HepG2 (cell line): Measurements from ENCODE around the gene LUC7L. TPM values are rescaled to one million over a fixed set of nuclear protein-coding genes. Genes with fewer than 3 reads are reported as not detected.

Experiments
- ATAC-seq: fragments of 200-7000 bp; cut with Tn5 transposase; 3 replicates; pipeline ENCODE4 v1.9.1; 2020; ENCODE audit warnings: mild to moderate bottlenecking, moderate library complexity
- BruUV-seq: library from RNA; stranded (reverse); fragments of 400-500 nt; replicated peaks from 2 replicates; lab custom pipeline; 2021; lab: Mats Ljungman, UMichigan
- CTCF ChIA-PET: fragments of 300-600 bp; formaldehyde crosslinking; extraction: SDS; loops from one replicate; lab custom pipeline; 2021; ENCODE audit warnings: low total read pairs, inconsistent platforms, low intra/inter-chr PET ratio; lab: Yijun Ruan, JAX
- POLR2A ChIA-PET: fragments of 350-600 bp; sonication (Branson Sonifier 250); formaldehyde crosslinking; loops from one replicate; lab custom pipeline; 2020; ENCODE audit warnings: antibody characterized with exemption, inconsistent platforms; lab: Yijun Ruan, JAX
- DNase-seq: peaks from one replicate; pipeline ENCODE4 v3.0.0-alpha.2; 2015; ENCODE audit warnings: low spot score
- FAIRE-seq: peaks from 3 replicates; lab custom pipeline; 2011; peaks lifted over from hg19 to GRCh38; lab: Jason Lieb, UNC
- H2AFZ ChIP-seq: one replicate; pipeline ENCODE4 v1.6.1; 2011; ENCODE audit warnings: low read length, inconsistent platforms
- H3K27ac ChIP-seq: fragments of 300-600 bp; 3 replicates; pipeline ENCODE4 v1.8.0; 2011; ENCODE audit warnings: mixed run types, mild to moderate bottlenecking, mixed read lengths, low read length, inconsistent platforms; ENCODE audit not compliant: insufficient read depth; ENCODE audit errors: extremely low read length
- H3K27me3 ChIP-seq, 2 experiments: fragments of 200-600 bp in 1 of 2; 2 replicates in 1 of 2; 3 replicates in 1 of 2; pipeline versions ENCODE4 v1.6.0 to v1.8.0; 2011; ENCODE audit warnings: low read length in 2 of 2, mild to moderate bottlenecking in 2 of 2, moderate library complexity in 2 of 2, inconsistent platforms in 1 of 2; ENCODE audit not compliant: insufficient read depth in 2 of 2, control insufficient read depth in 1 of 2
- H3K36me3 ChIP-seq, 2 experiments: fragments of 200-600 bp in 1 of 2; replicated peaks in 1 of 2; 2 replicates in 1 of 2; 3 replicates in 1 of 2; pipeline versions ENCODE4 v1.5.1 to v1.8.0; 2011; ENCODE audit warnings: low read length in 2 of 2, inconsistent platforms in 1 of 2; ENCODE audit not compliant: insufficient read depth in 2 of 2, control insufficient read depth in 1 of 2
- H3K4me1 ChIP-seq: 2 replicates; pipeline ENCODE4 v1.5.1; 2012; ENCODE audit warnings: low read length, inconsistent platforms; ENCODE audit not compliant: insufficient read depth
- H3K4me2 ChIP-seq: 2 replicates; pipeline ENCODE4 v1.6.0; 2011; ENCODE audit warnings: low read depth, low read length, inconsistent platforms
- H3K4me3 ChIP-seq, 3 experiments: fragments of 200-600 bp in 1 of 3; sonication (generic), shearing (Covaris generic) in 1 of 3; replicated peaks in 1 of 3; 2 replicates each; pipeline ENCODE4 v1.5.1; 2011 to 2016; ENCODE audit warnings: low read length in 3 of 3, inconsistent platforms in 2 of 3, low read depth in 2 of 3, mild to moderate bottlenecking in 2 of 3, control low read depth in 1 of 3, mixed read lengths in 1 of 3; ENCODE audit not compliant: insufficient read depth in 1 of 3
- H3K79me2 ChIP-seq: one replicate; pipeline ENCODE4 v1.6.1; 2011; ENCODE audit warnings: low read length, inconsistent platforms; ENCODE audit not compliant: insufficient read depth
- H3K9ac ChIP-seq: 2 replicates; pipeline ENCODE4 v1.6.0; 2011; ENCODE audit warnings: mild to moderate bottlenecking, low read depth, low read length, inconsistent platforms; ENCODE audit not compliant: insufficient read depth
- H3K9me3 ChIP-seq: 2 replicates; pipeline ENCODE4 v1.5.1; 2012; ENCODE audit warnings: mild to moderate bottlenecking, low read length
- H4K20me1 ChIP-seq: 2 replicates; pipeline ENCODE4 v1.6.0; 2011; ENCODE audit warnings: inconsistent platforms, mild to moderate bottlenecking, low read length, moderate library complexity; ENCODE audit not compliant: insufficient read depth
- ARID2 ChIP-seq: sonication (generic); formaldehyde crosslinking; IDR thresholded peaks from 2 replicates; pipeline ENCODE4 v1.8.1; 2022; ENCODE audit warnings: mild to moderate bottlenecking, missing genetic modification reagents, borderline replicate concordance
- DBP ChIP-seq: sonication (generic); formaldehyde crosslinking; IDR thresholded peaks from 2 replicates; pipeline ENCODE4 v1.4.0; 2020; ENCODE audit warnings: missing genetic modification reagents; ENCODE audit errors: not compliant biosample characterization
- ELF4 ChIP-seq: sonication (generic); formaldehyde crosslinking; IDR thresholded peaks from 2 replicates; pipeline ENCODE4 v1.5.0; 2020; ENCODE audit warnings: missing genetic modification reagents, mild to moderate bottlenecking, moderate library complexity, borderline replicate concordance
- KLF13 ChIP-seq: sonication (generic); formaldehyde crosslinking; IDR thresholded peaks from 2 replicates; pipeline ENCODE4 v1.4.0; 2020; ENCODE audit warnings: mild to moderate bottlenecking, missing genetic modification reagents
- SNAPC4 ChIP-seq: sonication (generic); formaldehyde crosslinking; IDR thresholded peaks from 2 replicates; pipeline ENCODE4 v1.4.0; 2020; ENCODE audit warnings: mild to moderate bottlenecking, missing genetic modification reagents
- ZFP1 ChIP-seq: IDR thresholded peaks from 2 replicates; pipeline ENCODE4 v1.6.1; 2016
- ZNF335 ChIP-seq: sonication (generic); formaldehyde crosslinking; IDR thresholded peaks from 2 replicates; pipeline ENCODE4 v1.4.0; 2020; ENCODE audit warnings: missing genetic modification reagents
- ZNF441 ChIP-seq: sonication (generic); formaldehyde crosslinking; IDR thresholded peaks from 2 replicates; pipeline ENCODE4 v1.7.0; 2021; ENCODE audit warnings: missing genetic modification reagents, borderline replicate concordance
- ZNF530 ChIP-seq: sonication (generic); formaldehyde crosslinking; IDR thresholded peaks from 2 replicates; pipeline ENCODE4 v1.5.0; 2020; ENCODE audit warnings: low read depth, mild to moderate bottlenecking, missing genetic modification reagents
- ZNF747 ChIP-seq: sonication (generic); formaldehyde crosslinking; IDR thresholded peaks from 2 replicates; pipeline ENCODE4 v1.8.1; 2023; ENCODE audit warnings: missing genetic modification reagents, mild to moderate bottlenecking, borderline replicate concordance
- WGBS: methylation state at CpG from one replicate; pipeline ENCODE4 v1.1.6; 2017; ENCODE audit warnings: low lambda C conversion rate; 5-methylcytosine and 5-hydroxymethylcytosine counted together
- in situ Hi-C: cut with HindIII; loops from 2 replicates; pipeline ENCODE4 v1.10.0; 2017; ENCODE audit warnings: low pct_unique_long_range_greater_than_20kb; ENCODE audit not compliant: extremely low pct_ligation_motif_present
- intact Hi-C: fragments of 100-400 bp; cut with micrococcal nuclease; formaldehyde crosslinking; loops from one replicate; pipeline ENCODE4 v1.10.0; 2022; ENCODE audit not compliant: unreplicated experiment
- polyA plus RNA-seq, 8 experiments: library from polyadenylated mRNA; depleted of rRNA in 3 of 8; stranded (reverse) in 7 of 8; unstranded in 1 of 8; fragments of >200 nt; fragmentation: Illumina TruSeq in 4 of 8; extraction: Trizol in 4 of 8; gene quantifications; 2 replicates each; pipeline versions ENCODE4 v1.2.1 to v1.2.3, GENCODE V29; 2011 to 2016; ENCODE audit warnings: low read depth in 4 of 8, missing spikeins in 1 of 8, mixed read lengths in 1 of 8; ENCODE audit not compliant: insufficient read depth in 1 of 8
- total RNA-seq, 5 experiments: library from RNA; depleted of rRNA; stranded (reverse); fragments of >200 nt; fragmentation: Illumina TruSeq; extraction: Trizol; gene quantifications; 2 replicates each; pipeline ENCODE4 v1.2.3, GENCODE V29; 2016; ENCODE audit warnings: low read depth in 1 of 5
- TF ChIP-seq, protein P1 (sequence below): sonication (generic); formaldehyde crosslinking; IDR thresholded peaks from 2 replicates; pipeline ENCODE4 v1.5.1; 2020; ENCODE audit warnings: missing genetic modification reagents, mild to moderate bottlenecking, borderline replicate concordance
- TF ChIP-seq, protein P2 (sequence below): IDR thresholded peaks from 2 replicates; pipeline ENCODE4 v1.6.1; 2016; ENCODE audit warnings: missing biosample characterization, missing genetic modification reagents, low read depth

LUC7L gene
- total and polyA plus RNA-seq, 2 of the 13 experiments (the other 11 are each of a cell fraction or from before 2014, with no cell fraction given), result 48.7 to 56.9 TPM

- TF ChIP-seq, protein P1, sequence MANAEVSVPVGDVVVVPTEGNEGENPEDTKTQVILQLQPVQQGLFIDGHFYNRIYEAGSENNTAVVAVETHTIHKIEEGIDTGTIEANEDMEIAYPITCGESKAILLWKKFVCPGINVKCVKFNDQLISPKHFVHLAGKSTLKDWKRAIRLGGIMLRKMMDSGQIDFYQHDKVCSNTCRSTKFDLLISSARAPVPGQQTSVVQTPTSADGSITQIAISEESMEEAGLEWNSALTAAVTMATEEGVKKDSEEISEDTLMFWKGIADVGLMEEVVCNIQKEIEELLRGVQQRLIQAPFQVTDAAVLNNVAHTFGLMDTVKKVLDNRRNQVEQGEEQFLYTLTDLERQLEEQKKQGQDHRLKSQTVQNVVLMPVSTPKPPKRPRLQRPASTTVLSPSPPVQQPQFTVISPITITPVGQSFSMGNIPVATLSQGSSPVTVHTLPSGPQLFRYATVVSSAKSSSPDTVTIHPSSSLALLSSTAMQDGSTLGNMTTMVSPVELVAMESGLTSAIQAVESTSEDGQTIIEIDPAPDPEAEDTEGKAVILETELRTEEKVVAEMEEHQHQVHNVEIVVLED, result no peak
Measured at GRCh38 chr16:253833-254232, 24.6 kb upstream of the LUC7L start (continued).

DNA sequence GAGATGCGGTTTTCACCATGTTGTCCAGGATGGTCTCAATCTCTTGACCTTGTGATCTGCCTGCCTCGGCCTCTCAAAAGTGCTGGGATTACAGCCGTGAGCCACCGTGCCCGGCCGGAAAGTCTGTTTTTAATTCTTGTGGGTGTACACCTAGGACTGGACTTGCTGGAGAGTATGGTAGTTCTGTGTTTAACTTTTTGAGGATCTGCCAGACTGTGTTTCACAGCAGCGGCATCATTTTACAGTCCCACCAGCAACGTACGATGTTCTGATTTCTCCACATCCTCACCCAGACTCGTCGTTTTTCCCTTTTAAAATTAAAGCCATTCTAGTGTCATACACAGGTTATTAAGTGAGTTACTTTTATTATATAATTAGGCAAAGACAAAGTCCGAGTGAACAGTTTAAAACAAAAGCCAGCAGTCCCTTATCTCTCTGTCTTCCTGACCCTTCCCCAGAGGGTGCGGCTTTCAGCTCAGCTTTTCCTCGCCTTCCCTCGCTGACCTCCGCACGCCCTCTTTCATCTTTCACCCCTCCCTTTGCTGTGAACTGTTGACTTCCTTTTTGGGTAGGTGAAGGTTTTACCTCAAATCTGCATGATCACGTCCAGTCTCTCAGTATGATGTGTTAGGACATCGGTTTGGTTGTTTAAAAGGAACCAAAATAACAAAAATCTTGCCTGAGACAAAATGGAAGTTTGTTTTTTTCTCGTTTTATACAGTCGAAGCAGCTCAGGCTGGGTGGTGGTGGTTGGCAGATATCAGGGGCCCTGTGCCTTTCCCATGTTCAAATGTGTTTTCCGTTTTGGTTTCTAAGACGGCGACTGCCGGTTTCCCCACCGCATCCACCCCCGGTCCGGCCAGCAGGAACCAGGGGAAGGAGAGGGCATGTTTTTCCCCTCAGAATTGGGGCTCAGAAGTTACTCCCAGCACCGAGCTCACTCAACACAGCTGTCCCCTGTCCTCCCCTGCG is 23.4 kb upstream of the LUC7L start:
- in situ Hi-C loops, result no loop called here
- no peak overlapping the region for H3K4me2 ChIP-seq
- POLR2A ChIA-PET, result no interaction called here
- no peak for TF ChIP-seq DBP
- no peak for TF ChIP-seq KLF13 (CRISPR knock-in tag)
- TF ChIP-seq ZNF530 (CRISPR knock-in tag), result no peak
- no peak for TF ChIP-seq ZNF441 (CRISPR knock-in tag)
- no peak for TF ChIP-seq ZNF747 (CRISPR knock-in tag)
- TF ChIP-seq ELF4 (CRISPR knock-in tag), result no peak
- TF ChIP-seq ZFP1 (CRISPR knock-in tag), result no peak
- no peak for TF ChIP-seq ARID2 (CRISPR knock-in tag)
- TF ChIP-seq SNAPC4 (CRISPR knock-in tag), result no peak
- TF ChIP-seq, protein P2, sequence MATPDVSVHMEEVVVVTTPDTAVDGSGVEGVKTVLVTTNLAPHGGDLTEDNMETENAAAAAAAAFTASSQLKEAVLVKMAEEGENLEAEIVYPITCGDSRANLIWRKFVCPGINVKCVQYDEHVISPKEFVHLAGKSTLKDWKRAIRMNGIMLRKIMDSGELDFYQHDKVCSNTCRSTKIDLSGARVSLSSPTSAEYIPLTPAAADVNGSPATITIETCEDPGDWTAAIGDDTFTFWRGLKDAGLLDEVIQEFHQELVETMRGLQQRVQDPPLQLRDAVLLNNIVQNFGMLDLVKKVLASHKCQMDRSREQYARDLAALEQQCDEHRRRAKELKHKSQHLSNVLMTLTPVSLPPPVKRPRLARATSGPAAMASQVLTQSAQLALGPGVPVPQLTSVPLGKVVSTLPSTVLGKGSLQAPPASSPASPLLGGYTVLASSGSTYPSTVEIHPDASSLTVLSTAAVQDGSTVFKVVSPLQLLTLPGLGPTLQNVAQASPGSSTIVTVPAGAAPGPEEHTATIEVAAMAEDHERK, result no peak
- no peak for TF ChIP-seq ZNF335

More for the DNA sequence above, 23.4 kb upstream of the LUC7L start:
- Histone ChIP-seq H3K79me2 (no peaks in the 10 kb centered on the region), H3K9ac (no peak overlapping the region), H4K20me1 (no peaks in the 10 kb centered on the region), H3K36me3 (peaks cover 7 to 27% of the 10 kb centered on the region in 2 experiments; a peak in 2 of 5 replicates), H3K27me3 (no peaks in the 10 kb centered on the region), H3K4me3 (no peak overlapping the region), H2AFZ (no peak overlapping the region), H3K27ac (no peak overlapping the region), H3K4me1 (no peaks in the 10 kb centered on the region; the same call in 1 of the 2 replicates), H3K9me3 (no peaks in the 10 kb centered on the region)
- 91% methylated on average over 30 of the region's 30 CpGs for WGBS
- intact Hi-C loops, result no loop called here
- BruUV-seq, result no TSS peak
- no peak for ATAC-seq
- DNase-seq, result no peak
- CTCF ChIA-PET, result no interaction called here
- no peak for FAIRE-seq
